NK-92 treated with Interleukin-12 subunit alpha and Interleukin-12 subunit beta, amount 100 ng/mL, for 24 hours (cell line): Measurements from ENCODE around the gene PGP.
"Not testable (repeated sequence)": the region's sequence is repeated elsewhere in the genome, so short reads cannot be mapped to it uniquely, and the experiment has no call there.

ENCODE experiments used
- DNase-seq: peaks from one replicate; lab custom pipeline; 2025; lab: John Stamatoyannopoulos, UW

PGP gene

GRCh38 chr16:2214719-2214968 is at the start of gene PGP:
Gene PGP (minus strand): TSS chr16:2214840. CDS start chr16:2214777, 63 bp downstream.
- no peak for DNase-seq

- not testable (repeated sequence) for DNase-seq
Measured at GRCh38 chr16:2263026-2263425, 48.4 kb upstream of the PGP start.

GRCh38 chr16:2260250-2260649 is 45.6 kb upstream of the PGP start:
- no peak for DNase-seq

GRCh38 chr16:2258530-2258929 is 43.9 kb upstream of the PGP start:
- DNase-seq, result not testable (repeated sequence)

GRCh38 chr16:2257726-2258125 is 43.1 kb upstream of the PGP start:
- no peak for DNase-seq

GRCh38 chr16:2256531-2257140 is 42.0 kb upstream of the PGP start:
- no peak for DNase-seq

GRCh38 chr16:2253293-2253692 is 38.7 kb upstream of the PGP start:
- no peak for DNase-seq

GRCh38 chr16:2252806-2253148 is 38.1 kb upstream of the PGP start:
- DNase-seq, result no peak

- peak; percentile 82 for DNase-seq
Measured at GRCh38 chr16:2251296-2252111, 36.9 kb upstream of the PGP start, which contains the start of gene ECI1. Gene ECI1 (minus strand): TSS chr16:2251587. CDS start chr16:2251566, 21 bp downstream.

- DNase-seq, result no peak
Measured at GRCh38 chr16:2250652-2251295, 36.1 kb upstream of the PGP start.

GRCh38 chr16:2246301-2246885 is 31.8 kb upstream of the PGP start:
- no peak for DNase-seq

- no peak for DNase-seq
Measured at GRCh38 chr16:2244926-2245795, 30.5 kb upstream of the PGP start.

GRCh38 chr16:2244301-2244700 is 29.7 kb upstream of the PGP start:
- DNase-seq, result no peak

- DNase-seq, result no peak
Measured at GRCh38 chr16:2243781-2244180, 29.1 kb upstream of the PGP start.

- no peak for DNase-seq
Measured at GRCh38 chr16:2243031-2243528, 28.4 kb upstream of the PGP start.

- no peak for DNase-seq
Measured at GRCh38 chr16:2242598-2242997, 28.0 kb upstream of the PGP start.

GRCh38 chr16:2240331-2240730 is 25.7 kb upstream of the PGP start:
- not testable (repeated sequence) for DNase-seq

- no peak for DNase-seq
Measured at GRCh38 chr16:2238838-2239675, 24.4 kb upstream of the PGP start.

- DNase-seq, result no peak
Measured at GRCh38 chr16:2238150-2238837, 23.7 kb upstream of the PGP start.

GRCh38 chr16:2237493-2238149 is 23.0 kb upstream of the PGP start:
- DNase-seq, result no peak
